Measurements from ENCODE around the gene SBNO2. TPM values are rescaled to one million over a fixed set of nuclear protein-coding genes. Genes with fewer than 3 reads are reported as not detected.

Gene SBNO2
- total RNA-seq, 1 donor from 2014 or later = 65.5 TPM

- Mint-ChIP-seq H3K27me3 (ENCODE audit: unreplicated experiment) (peaks cover 5% of the 10 kb centered on the region), H3K4me1 (ENCODE audit: low read depth, unreplicated experiment) (peaks cover 6% of the 10 kb centered on the region), H3K27ac (ENCODE audit: unreplicated experiment) (peak overlapping the region; percentile 79), H3K36me3 (ENCODE audit: unreplicated experiment) (peaks cover under 1% of the 10 kb centered on the region), H3K9me3 (ENCODE audit: unreplicated experiment) (peaks cover 9% of the 10 kb centered on the region), H3K4me3 (ENCODE audit: unreplicated experiment) (peak overlapping the region; percentile 31)
- no peak for DNase-seq
- no peak for TF ChIP-seq CTCF (IDR thresholded peaks at IDR 0.05; ENCODE audit: partially characterized antibody, unreplicated experiment)
Measured at GRCh38 chr19:1136621-1137317, 37.3 kb downstream of the SBNO2 start.

GRCh38 chr19:1136201-1136600, 37.9 kb downstream of the SBNO2 start:
- peaks cover 5% of the 10 kb centered on the region for H3K27me3 Mint-ChIP-seq (ENCODE audit: unreplicated experiment)

GRCh38 chr19:1135454-1135853, 38.6 kb downstream of the SBNO2 start:
- DNase-seq = no peak
- Mint-ChIP-seq H3K4me3 (ENCODE audit: unreplicated experiment) (no peak overlapping the region), H3K4me1 (ENCODE audit: low read depth, unreplicated experiment) (peaks cover 6% of the 10 kb centered on the region), H3K36me3 (ENCODE audit: unreplicated experiment) (no peaks in the 10 kb centered on the region), H3K9me3 (ENCODE audit: unreplicated experiment) (peaks cover 9% of the 10 kb centered on the region), H3K27ac (ENCODE audit: unreplicated experiment) (no peak overlapping the region), H3K27me3 (ENCODE audit: unreplicated experiment) (peaks cover 5% of the 10 kb centered on the region)
- TF ChIP-seq CTCF (IDR thresholded peaks at IDR 0.05; ENCODE audit: partially characterized antibody, unreplicated experiment) = no peak

More at GRCh38 chr19:1136201-1136600, 37.9 kb downstream of the SBNO2 start:
- DNase-seq = no peak
- H3K4me1 Mint-ChIP-seq (ENCODE audit: low read depth, unreplicated experiment) = peaks cover 6% of the 10 kb centered on the region
- TF ChIP-seq CTCF (IDR thresholded peaks at IDR 0.05; ENCODE audit: partially characterized antibody, unreplicated experiment) = no peak
- H3K36me3 Mint-ChIP-seq (ENCODE audit: unreplicated experiment) = no peaks in the 10 kb centered on the region
- peak overlapping the region; percentile 31 for H3K4me3 Mint-ChIP-seq (ENCODE audit: unreplicated experiment)
- H3K27ac Mint-ChIP-seq (ENCODE audit: unreplicated experiment) = no peak overlapping the region
- H3K9me3 Mint-ChIP-seq (ENCODE audit: unreplicated experiment) = peaks cover 9% of the 10 kb centered on the region

- H3K36me3 Mint-ChIP-seq (ENCODE audit: unreplicated experiment) = no peaks in the 10 kb centered on the region
- no peak for DNase-seq
- H3K27ac Mint-ChIP-seq (ENCODE audit: unreplicated experiment) = no peak overlapping the region
- H3K27me3 Mint-ChIP-seq (ENCODE audit: unreplicated experiment) = peaks cover 2% of the 10 kb centered on the region
- H3K4me1 Mint-ChIP-seq (ENCODE audit: low read depth, unreplicated experiment) = peaks cover 6% of the 10 kb centered on the region
- peaks cover 6% of the 10 kb centered on the region for H3K9me3 Mint-ChIP-seq (ENCODE audit: unreplicated experiment)
- H3K4me3 Mint-ChIP-seq (ENCODE audit: unreplicated experiment) = no peak overlapping the region
- no peak for TF ChIP-seq CTCF (IDR thresholded peaks at IDR 0.05; ENCODE audit: partially characterized antibody, unreplicated experiment)
Measured at GRCh38 chr19:1134431-1134830, 39.6 kb downstream of the SBNO2 start.

- Mint-ChIP-seq H3K36me3 (ENCODE audit: unreplicated experiment) (no peaks in the 10 kb centered on the region), H3K27ac (ENCODE audit: unreplicated experiment) (no peak overlapping the region), H3K4me3 (ENCODE audit: unreplicated experiment) (no peak overlapping the region), H3K27me3 (ENCODE audit: unreplicated experiment) (no peaks in the 10 kb centered on the region), H3K9me3 (ENCODE audit: unreplicated experiment) (peaks cover 5% of the 10 kb centered on the region), H3K4me1 (ENCODE audit: low read depth, unreplicated experiment) (peaks cover 4% of the 10 kb centered on the region)
- DNase-seq = no peak
- no peak for TF ChIP-seq CTCF (IDR thresholded peaks at IDR 0.05; ENCODE audit: partially characterized antibody, unreplicated experiment)
Measured at GRCh38 chr19:1133471-1133929, 40.6 kb downstream of the SBNO2 start.
